Spinal cord (tissue), 10 donors: ENCODE measurements around the gene RPS6KA4. TPM values are rescaled to one million over a fixed set of nuclear protein-coding genes. Genes with fewer than 3 reads are reported as not detected.
A peak's percentile ranks its signal among the peaks of the same experiment; 100 is the strongest.

Source experiments
- DNase-seq, 6 donors: peaks; one replicate each; pipeline versions ENCODE4 v3.0.0 to v3.0.0-alpha.2; 2013 to 2015; ENCODE audit warnings: low spot score in 6 of 6, low read depth in 4 of 6
- H3K27ac ChIP-seq: one replicate; pipeline ENCODE4 v1.5.1; 2013; ENCODE audit warnings: low read depth, low read length, control low read depth
- H3K27me3 ChIP-seq: one replicate; pipeline ENCODE4 v1.6.1; 2013; ENCODE audit warnings: low read length; ENCODE audit not compliant: control insufficient read depth, insufficient read depth
- H3K36me3 ChIP-seq: one replicate; pipeline ENCODE4 v1.6.1; 2013; ENCODE audit warnings: low read length; ENCODE audit not compliant: control insufficient read depth, insufficient read depth
- H3K4me1 ChIP-seq: one replicate; pipeline ENCODE4 v1.6.1; 2013; ENCODE audit warnings: low read length; ENCODE audit not compliant: control insufficient read depth, insufficient read depth
- H3K4me3 ChIP-seq: one replicate; pipeline ENCODE4 v1.5.1; 2013; ENCODE audit warnings: low read depth, low read length, control low read depth
- H3K9me3 ChIP-seq: one replicate; pipeline ENCODE4 v1.6.1; 2013; ENCODE audit warnings: low read length; ENCODE audit not compliant: control insufficient read depth, insufficient read depth
- WGBS: methylation state at CpG from one replicate; pipeline ENCODE4 v1.1.5; 2013; ENCODE audit warnings: missing lambda C conversion rate; ENCODE audit not compliant: insufficient coverage; 5-methylcytosine and 5-hydroxymethylcytosine counted together
- polyA plus RNA-seq, 2 donors: library from polyadenylated mRNA; unstranded; fragments of 120-200 nt; gene quantifications; one replicate each; pipeline ENCODE4 v1.2.1, GENCODE V29; 2013; ENCODE audit not compliant: insufficient read length in 2 of 2
- total RNA-seq, 2 donors: library from RNA; depleted of rRNA in 1 of 2; stranded (reverse); fragments of 120-200 nt in 1 of 2; fragments of >200 nt in 1 of 2; gene quantifications; one replicate each; pipeline versions ENCODE4 v1.2.3 to v1.2.4, GENCODE V29; 2013 to 2014
- donor health status: healthy.

RPS6KA4 gene
- total and polyA plus RNA-seq, 4 donors, result 11.3 to 27.2 (median 20.6) TPM

GRCh38 chr11:64347193-64347867, 11.6 kb upstream of the RPS6KA4 start:
- Histone ChIP-seq H3K9me3 (no peaks in the 10 kb centered on the region), H3K4me1 (peaks cover 24% of the 10 kb centered on the region), H3K4me3 (no peak overlapping the region), H3K36me3 (peaks cover 17% of the 10 kb centered on the region), H3K27ac (no peak overlapping the region), H3K27me3 (peaks cover 5% of the 10 kb centered on the region)
- no peak for DNase-seq
- 80% methylated on average over 12 of the region's 12 CpGs for WGBS

GRCh38 chr11:64348383-64349024, 10.5 kb upstream of the RPS6KA4 start:
- Histone ChIP-seq H3K36me3 (peaks cover 17% of the 10 kb centered on the region), H3K27me3 (peaks cover under 1% of the 10 kb centered on the region), H3K4me3 (no peak overlapping the region), H3K27ac (no peak overlapping the region), H3K4me1 (peaks cover 21% of the 10 kb centered on the region), H3K9me3 (no peaks in the 10 kb centered on the region)
- 52% methylated on average over 12 of the region's 14 CpGs for WGBS
- DNase-seq, result peak in 1 of 6 donors; percentile 44

GRCh38 chr11:64349025-64349387, 10.0 kb upstream of the RPS6KA4 start:
- Histone ChIP-seq H3K4me3 (no peak overlapping the region), H3K27me3 (no peaks in the 10 kb centered on the region), H3K9me3 (no peaks in the 10 kb centered on the region), H3K36me3 (peaks cover 16% of the 10 kb centered on the region), H3K4me1 (peaks cover 21% of the 10 kb centered on the region), H3K27ac (no peak overlapping the region)
- no peak for DNase-seq
- 82% methylated on average over 7 of the region's 7 CpGs for WGBS

DNA sequence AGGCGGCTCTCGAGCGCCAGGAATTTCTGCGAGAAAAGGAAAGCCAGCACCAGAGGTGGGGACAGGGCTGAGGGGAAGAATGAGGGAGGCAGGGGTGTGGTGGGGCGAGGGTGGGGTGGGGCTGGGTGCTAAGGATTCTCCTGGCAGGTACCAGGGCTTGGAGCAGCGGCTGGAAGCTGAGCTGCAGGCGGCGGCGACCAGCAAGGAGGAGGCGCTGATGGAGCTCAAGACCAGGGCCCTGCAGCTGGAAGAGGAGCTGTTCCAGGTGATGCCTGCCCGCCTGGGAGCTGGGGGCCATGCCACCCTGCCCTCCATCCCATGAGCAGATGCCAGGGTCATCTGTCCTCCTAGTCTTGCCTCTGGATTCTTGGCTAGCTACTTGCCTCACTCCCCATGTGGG, 9.6 kb upstream of the RPS6KA4 start:
- no peaks in the 10 kb centered on the region for H3K9me3 ChIP-seq
- no peaks in the 10 kb centered on the region for H3K27me3 ChIP-seq
- no peak for DNase-seq
- peaks cover 12% of the 10 kb centered on the region for H3K36me3 ChIP-seq
- 82% methylated on average over 11 of the region's 11 CpGs for WGBS
- no peak overlapping the region for H3K4me3 ChIP-seq
- no peak overlapping the region for H3K27ac ChIP-seq
- peaks cover 25% of the 10 kb centered on the region for H3K4me1 ChIP-seq

GRCh38 chr11:64351136-64351631, 7.8 kb upstream of the RPS6KA4 start:
- H3K4me1 ChIP-seq, result peaks cover 38% of the 10 kb centered on the region
- WGBS, result 92% methylated on average over 18 of the region's 18 CpGs

GRCh38 chr11:64352099-64352994, 6.6 kb upstream of the RPS6KA4 start:
- no peak overlapping the region for H3K27ac ChIP-seq
- H3K9me3 ChIP-seq, result no peaks in the 10 kb centered on the region
- no peak overlapping the region for H3K4me3 ChIP-seq
- H3K27me3 ChIP-seq, result no peaks in the 10 kb centered on the region
- peaks cover 38% of the 10 kb centered on the region for H3K4me1 ChIP-seq
- no peak for DNase-seq
- WGBS, result 86% methylated on average over 32 of the region's 33 CpGs
- peaks cover 10% of the 10 kb centered on the region for H3K36me3 ChIP-seq

More at GRCh38 chr11:64351136-64351631, 7.8 kb upstream of the RPS6KA4 start:
- no peak overlapping the region for H3K4me3 ChIP-seq
- no peak for DNase-seq
- peaks cover 10% of the 10 kb centered on the region for H3K36me3 ChIP-seq
- no peak overlapping the region for H3K27ac ChIP-seq
- no peaks in the 10 kb centered on the region for H3K9me3 ChIP-seq
- H3K27me3 ChIP-seq, result no peaks in the 10 kb centered on the region

DNA sequence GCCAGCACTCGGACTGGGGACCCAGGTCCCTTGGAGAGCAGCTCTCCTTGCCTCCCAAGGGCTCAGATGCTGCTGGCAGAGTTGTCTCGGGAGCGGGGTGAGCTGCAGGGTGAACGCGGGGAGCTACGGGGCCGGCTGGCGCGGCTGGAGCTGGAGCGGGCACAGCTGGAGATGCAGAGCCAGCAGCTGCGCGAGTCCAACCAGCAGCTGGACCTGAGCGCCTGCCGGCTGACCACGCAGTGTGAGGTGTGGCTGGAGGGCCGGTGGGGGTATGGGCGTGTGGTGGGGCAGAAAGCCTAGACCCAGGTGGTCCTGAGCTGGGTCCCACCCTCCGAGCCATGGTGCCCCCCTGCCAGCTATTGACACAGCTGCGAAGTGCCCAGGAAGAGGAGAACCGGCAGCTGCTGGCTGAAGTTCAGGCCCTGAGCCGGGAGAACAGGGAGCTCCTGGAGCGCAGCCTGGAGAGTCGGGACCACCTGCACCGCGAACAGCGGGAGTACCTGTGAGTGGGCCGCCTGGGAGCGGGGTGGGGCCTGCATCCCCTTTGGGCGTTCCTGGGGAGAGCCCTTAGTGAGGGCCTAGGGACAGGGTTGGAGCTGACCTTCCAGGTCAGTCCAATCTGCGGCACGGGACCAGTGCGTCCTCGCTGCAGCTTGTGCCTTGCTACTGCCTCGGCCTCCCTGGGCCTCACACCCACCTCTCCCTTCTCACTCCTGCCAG, 5.8 kb upstream of the RPS6KA4 start:
- Histone ChIP-seq H3K36me3 (peaks cover 10% of the 10 kb centered on the region), H3K27me3 (no peaks in the 10 kb centered on the region), H3K4me3 (no peak overlapping the region), H3K27ac (no peak overlapping the region), H3K4me1 (peaks cover 41% of the 10 kb centered on the region), H3K9me3 (no peaks in the 10 kb centered on the region)
- WGBS, result 79% methylated on average over 34 of the region's 34 CpGs
- DNase-seq, result no peak

DNA sequence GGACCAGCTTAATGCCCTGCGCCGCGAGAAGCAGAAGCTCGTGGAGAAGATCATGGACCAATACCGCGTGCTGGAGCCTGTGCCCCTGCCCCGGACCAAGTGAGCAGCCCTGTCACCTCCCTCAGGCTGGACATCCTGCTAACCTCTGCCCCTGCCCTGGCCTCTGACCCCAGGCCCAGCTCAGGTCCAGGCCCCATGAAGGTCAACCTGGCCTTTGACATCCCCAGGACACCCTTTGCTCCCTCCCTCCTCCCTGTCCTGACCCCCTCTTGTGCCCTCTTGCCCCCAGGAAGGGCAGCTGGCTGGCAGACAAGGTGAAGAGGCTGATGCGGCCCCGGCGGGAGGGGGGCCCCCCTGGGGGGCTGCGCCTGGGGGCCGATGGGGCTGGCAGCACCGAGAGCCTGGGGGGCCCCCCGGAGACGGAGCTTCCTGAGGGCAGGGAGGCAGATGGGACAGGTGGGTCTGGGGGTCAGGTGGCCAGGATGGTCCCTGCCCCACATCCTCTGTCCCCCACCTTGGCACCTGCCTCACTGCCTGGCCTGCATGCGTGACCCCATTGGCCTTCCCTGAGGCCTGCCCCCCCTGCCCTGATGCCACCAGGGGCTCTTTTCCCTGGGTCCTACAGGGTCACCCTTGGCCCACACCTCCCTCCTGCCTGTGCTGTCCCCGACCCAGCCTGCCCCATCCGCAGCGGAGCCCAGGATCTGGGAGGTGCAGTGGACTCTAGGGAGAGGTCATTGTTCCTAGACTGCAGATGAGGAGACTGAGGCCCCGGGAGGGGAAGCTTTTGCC, 5.1 kb upstream of the RPS6KA4 start:
- H3K4me1 ChIP-seq, result peaks cover 44% of the 10 kb centered on the region
- no peaks in the 10 kb centered on the region for H3K27me3 ChIP-seq
- DNase-seq, result no peak
- peaks cover 10% of the 10 kb centered on the region for H3K36me3 ChIP-seq
- H3K4me3 ChIP-seq, result no peak overlapping the region
- H3K27ac ChIP-seq, result no peak overlapping the region
- WGBS, result 79% methylated on average over 18 of the region's 20 CpGs
- H3K9me3 ChIP-seq, result no peaks in the 10 kb centered on the region
